ENCODE data around the gene TFEB.

- TF ChIP-seq, protein P1, sequence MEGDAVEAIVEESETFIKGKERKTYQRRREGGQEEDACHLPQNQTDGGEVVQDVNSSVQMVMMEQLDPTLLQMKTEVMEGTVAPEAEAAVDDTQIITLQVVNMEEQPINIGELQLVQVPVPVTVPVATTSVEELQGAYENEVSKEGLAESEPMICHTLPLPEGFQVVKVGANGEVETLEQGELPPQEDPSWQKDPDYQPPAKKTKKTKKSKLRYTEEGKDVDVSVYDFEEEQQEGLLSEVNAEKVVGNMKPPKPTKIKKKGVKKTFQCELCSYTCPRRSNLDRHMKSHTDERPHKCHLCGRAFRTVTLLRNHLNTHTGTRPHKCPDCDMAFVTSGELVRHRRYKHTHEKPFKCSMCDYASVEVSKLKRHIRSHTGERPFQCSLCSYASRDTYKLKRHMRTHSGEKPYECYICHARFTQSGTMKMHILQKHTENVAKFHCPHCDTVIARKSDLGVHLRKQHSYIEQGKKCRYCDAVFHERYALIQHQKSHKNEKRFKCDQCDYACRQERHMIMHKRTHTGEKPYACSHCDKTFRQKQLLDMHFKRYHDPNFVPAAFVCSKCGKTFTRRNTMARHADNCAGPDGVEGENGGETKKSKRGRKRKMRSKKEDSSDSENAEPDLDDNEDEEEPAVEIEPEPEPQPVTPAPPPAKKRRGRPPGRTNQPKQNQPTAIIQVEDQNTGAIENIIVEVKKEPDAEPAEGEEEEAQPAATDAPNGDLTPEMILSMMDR (conservative IDR thresholded peaks at IDR 0.05; ENCODE audit: low read depth, low read length), result no peak
- no peak for TF ChIP-seq EZH2 (IDR thresholded peaks at IDR 0.05; ENCODE audit: borderline replicate concordance, low read depth, low read length, poor library complexity, severe bottlenecking)
Measured at GRCh38 chr6:41692730-41693129, 42.7 kb downstream of the TFEB start.
